Right lung (tissue), 5 donors: ENCODE data around the gene SPECC1L. TPM values are rescaled to one million over a fixed set of nuclear protein-coding genes. Genes with fewer than 3 reads are reported as not detected.

Experiments
- DNase-seq, 2 donors: peaks; one replicate each; pipeline ENCODE4 v3.0.0-alpha.2; 2013
- polyA plus RNA-seq, 5 donors: library from polyadenylated mRNA; unstranded; fragments of 120-200 nt; gene quantifications; one replicate each; pipeline versions ENCODE4 v1.2.1 to v1.2.3, GENCODE V29; 2013; ENCODE audit warnings: inconsistent platforms in 1 of 5, low replicate concordance in 1 of 5; ENCODE audit not compliant: insufficient read length in 5 of 5, insufficient read depth in 1 of 5

Gene SPECC1L
- polyA plus RNA-seq, 5 donors, result 66.3 to 90.2 (median 81.6) TPM

GRCh38 chr22:24392218-24392931, 121.7 kb downstream of the SPECC1L start:
- no peak for DNase-seq

GRCh38 chr22:24393012-24393559, 122.5 kb downstream of the SPECC1L start:
- no peak for DNase-seq

DNA sequence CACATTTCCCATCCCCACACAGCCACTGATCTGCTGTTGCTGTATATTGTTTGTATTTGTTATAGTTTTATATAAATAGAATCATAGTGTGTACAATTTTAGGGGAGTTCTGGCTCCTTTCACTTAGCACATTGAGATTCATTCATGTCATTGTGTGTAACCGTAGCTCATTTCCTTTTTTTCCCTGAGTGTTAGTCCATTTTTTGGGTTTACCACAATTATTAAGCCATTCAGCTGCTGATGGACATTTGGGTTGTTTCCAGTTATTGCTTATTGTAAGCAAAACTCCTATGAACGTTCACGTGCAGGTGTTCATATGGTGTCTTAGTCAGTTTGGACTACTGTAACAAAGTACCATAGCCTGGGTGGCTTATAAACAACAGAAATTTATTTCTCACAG, 123.2 kb downstream of the SPECC1L start:
- no peak for DNase-seq

DNA sequence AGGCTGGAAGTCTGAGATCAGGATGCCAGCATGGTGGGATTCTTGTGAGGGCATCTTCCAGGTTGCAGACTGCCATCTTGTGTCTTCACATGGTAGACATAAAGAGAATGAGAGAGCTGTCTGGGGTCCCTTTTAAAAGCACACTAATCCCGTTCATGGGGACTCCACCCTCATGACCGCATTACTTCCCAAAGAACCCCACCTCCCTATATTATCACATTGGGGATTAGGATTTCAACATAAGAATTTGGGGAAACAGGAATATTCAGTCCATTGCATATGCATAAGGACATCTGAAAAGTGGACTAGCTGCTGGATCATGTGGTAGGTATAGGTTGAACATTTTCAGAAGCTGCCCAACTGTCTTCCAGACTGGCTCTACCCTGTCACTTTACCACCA, 123.6 kb downstream of the SPECC1L start:
- no peak for DNase-seq

DNA sequence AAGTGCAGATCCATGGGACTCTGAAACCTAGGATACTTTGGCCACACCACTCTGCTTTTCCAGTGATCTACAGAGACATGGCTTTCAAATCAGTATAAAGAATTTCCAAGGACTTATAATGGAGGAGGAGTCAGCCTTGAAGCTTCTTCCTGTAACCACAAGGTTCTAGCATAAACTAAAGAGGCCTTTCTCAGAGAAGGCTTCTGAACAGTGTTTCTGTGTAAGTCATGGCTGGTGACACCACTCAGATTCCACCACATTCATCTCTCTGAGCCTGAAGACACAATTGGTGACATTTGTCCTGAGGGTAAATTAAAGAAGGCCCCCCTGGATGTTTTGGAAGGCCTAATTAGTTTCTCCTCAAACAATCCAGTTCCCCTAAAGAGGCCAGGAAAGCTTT, 127.8 kb downstream of the SPECC1L start:
- DNase-seq, result no peak

DNA sequence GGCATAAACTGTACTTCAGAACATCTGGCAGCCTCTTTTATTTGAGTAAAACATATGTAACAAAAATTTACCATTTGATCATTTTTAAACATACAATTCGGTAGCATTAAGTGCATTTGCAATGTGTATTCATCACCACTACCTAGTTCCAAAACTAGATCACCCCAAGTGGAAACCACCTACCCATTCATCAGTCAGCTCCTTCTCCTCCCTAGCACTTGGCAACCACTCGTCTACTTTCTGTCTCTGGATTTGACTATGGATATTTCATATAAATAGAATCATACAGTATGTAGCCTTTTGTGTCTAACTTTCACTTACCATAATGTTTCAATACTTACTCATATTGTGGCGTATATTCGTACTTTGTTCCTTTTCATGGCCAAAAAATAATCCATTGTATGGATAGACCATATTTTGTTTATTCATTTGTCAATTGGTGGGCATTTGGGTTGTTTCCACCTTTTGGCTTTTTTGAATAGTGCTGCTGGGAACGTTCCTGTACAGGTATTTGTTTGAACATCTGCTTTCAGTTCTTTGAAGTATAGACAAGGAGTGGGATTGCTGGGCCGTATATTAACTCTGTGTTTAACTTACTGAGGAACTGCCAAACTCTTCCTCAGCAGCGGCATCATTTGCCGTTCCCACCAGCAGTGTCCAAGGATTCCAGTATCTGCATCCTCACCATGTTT, 129.5 kb downstream of the SPECC1L start:
- DNase-seq, result no peak

DNA sequence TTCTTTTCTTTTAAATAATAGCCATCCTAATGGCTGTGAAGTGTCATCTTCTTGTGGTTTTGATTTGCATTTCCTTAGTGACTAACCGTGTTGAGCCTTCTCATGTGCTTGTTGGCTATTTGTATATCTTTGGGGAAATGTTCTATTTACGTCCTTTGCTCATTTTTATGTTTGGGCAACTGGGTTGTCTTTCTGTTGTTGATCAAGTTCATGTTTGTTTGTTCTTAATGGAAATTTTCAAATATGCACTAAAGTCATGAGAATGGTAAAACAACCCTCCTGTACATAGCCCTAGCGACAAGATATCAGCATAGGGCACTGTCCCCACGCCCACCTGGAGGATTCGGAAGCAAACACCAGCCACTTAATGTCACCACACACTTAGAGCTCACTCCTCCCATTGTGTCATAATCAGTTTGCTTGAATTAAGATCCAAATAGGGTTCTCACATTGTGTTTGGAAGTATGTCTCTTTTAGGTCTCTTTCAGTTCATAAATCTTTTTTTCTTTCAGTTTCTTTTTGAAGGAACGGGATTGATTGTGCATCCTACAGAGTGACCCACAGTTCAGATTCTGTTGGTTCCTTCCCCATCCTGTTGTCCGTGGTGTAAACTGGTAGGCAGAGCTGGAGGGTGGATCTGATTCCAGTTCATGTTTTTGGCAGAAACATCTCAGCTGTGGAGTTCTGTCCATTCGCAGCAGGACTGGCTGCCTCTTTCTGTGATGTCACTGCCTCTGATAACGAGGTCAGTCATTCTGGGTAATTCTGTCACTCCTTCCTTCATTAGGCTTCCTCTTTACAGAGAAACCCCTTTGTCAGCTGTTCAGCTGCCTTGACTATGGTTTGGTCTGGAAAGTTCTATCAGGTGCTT, 130.3 kb downstream of the SPECC1L start:
- DNase-seq, result no peak

GRCh38 chr22:24401931-24402367, 131.3 kb downstream of the SPECC1L start:
- DNase-seq, result no peak

GRCh38 chr22:24402460-24403192, 132.0 kb downstream of the SPECC1L start:
- DNase-seq, result no peak

DNA sequence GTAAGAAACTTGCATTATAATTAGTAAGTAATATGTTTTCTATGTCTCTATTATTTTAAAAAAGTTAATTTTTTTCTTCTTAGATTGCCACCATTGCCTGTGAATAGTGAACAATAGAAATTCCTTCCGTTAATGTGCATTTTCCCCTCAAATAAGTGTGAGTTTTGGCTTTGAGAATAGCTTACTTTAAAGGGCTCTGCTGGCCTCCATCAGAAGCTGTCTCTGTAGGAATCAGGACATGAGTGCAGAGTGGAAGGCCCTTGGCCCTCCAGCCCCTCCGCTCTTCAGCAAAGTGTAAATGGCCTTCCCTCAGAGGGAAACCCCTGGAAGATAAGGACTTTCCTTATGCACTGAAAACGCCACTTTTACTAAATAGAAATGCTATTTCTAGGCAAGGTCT, 132.7 kb downstream of the SPECC1L start:
- DNase-seq, result no peak

DNA sequence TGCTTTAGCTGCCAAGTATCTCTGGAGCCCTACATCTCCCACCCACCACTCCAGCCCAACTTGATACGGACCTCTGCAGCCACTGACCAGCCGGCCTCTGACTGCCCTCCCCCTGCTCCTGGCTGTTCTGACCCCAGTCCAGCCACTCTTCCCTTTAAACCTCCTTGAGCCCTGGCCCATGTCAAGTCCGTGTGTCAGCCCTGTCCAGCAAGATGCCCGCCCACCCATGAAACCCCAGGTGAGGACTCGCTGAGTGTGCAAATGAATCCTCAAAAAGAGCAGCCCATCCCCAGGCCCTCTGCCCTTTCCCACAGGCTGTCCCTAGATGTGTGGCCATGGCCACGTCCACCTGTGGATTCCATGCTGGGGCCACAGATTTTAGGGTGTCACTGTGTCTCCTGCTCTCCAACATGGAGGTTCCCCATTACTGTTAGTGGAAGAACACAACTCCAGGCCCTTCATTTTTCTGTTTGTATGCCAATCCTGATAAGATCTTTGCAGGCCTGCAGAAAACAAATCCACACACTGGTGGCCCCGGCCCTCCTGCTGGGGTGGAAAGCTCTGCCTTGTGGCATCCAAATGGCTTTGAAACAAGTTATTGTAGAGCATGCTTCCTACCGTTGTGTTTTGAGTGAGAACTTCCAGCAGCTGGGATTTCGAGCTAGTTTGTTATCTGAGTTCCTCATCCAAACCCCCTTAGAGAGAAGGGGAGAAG, 134.1 kb downstream of the SPECC1L start:
- no peak for DNase-seq

GRCh38 chr22:24405631-24406321, 135.1 kb downstream of the SPECC1L start:
- no peak for DNase-seq

DNA sequence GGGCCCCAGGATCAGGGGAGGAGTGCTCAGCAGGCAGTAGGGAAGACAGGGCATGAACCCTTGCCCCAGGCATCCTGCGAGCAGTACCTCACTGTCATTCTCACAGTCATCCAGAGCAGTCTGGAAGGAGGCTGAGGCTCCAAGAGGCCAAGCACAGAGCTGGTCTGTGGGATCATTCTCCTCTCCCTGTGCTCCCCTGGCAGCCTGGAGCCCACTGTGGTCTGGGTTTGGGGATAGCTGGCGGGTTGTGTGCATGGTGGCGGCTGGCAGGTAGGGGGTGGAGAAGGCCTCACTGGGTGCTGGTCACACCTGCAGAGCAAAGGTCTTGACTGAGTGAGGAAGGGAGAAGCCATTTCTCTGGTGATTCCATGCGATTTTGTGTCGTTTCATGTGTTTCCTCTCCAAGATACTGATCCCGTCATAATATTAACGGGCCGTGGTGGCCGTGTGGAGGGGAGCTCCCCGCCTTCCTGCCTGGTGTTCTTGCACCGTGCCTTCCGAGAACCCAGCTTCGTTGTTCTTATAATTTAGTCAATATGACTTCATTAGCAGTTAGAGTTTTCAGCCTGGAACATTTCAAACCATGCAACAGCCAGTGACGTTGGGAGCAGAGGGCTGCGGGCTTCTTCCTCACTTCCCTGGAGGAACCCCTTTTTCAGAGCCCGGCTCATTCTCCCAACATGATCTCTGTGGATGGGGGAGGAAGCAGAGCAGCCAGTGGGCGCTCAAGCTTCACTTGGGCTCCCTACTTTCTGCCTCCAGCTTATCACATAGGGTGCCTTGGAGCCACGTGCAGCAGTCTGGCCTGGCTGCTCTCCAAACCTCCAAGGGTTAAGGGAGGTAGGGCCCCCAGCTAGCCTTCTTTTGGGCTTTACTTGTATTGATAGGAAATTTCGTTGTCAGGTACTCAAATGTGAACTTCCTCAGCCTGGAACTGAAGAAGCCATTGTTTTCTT, 136.0 kb downstream of the SPECC1L start:
- DNase-seq, result no peak

DNA sequence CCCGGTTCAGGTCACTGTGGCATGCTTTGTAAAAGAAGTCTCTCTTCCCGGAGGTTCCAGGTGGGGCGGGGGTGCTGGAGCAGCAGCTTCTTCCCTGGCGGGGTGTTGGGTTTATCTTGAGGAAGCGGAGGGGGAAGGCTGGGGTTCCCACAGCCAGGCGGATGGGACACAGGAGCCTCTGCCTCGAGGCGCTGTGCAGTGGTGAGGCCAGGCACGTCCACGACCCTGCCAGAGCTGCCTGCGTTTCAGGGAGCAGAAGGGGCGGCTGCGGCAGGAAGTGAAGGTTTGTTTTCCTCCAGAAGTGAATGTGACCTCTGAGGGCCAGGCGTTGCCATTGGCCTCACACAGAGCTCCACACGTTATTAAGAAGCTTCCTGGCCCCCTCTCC, 136.6 kb downstream of the SPECC1L start:
- DNase-seq, result no peak

DNA sequence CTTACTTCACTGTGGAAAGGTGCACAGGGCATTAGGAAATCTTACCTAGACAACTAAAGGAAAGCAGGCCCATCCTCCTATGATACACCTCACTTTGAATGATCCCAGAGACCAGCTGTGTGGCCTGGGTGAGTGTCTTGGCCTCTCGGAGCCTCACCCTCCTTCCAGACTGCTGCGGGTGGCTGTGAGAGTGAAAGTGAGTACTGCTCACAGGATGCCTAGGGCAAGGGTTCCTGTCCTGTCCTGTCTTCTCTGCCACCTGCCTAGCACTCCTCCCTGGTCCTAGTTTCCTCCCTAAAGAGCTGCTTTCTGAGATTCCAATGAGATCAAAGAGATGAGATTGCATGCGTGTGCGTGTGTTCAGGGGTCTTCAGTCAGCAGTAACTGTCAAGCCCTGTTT, 137.3 kb downstream of the SPECC1L start:
- DNase-seq, result no peak

- DNase-seq, result no peak
Observed at GRCh38 chr22:24408630-24409029, 138.0 kb downstream of the SPECC1L start.

DNA sequence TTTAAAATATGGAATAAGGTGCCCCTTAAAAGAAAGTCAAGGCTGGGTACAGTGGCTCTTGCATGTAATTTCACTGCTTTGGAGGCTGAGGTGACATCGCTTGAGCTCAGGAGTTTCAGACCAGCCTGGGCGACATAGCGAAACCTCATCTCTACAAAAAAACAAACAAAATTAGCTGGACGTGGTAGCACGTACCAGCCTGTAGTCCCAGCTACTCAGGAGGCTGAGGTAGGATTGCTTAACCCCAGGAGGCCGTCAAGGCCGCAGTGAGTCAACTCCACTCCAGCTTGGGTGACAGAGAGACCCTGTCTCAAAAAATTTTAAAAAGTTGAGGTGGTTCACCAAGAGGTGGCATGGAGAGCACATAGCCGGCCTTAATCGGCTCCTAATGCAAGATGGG, 139.1 kb downstream of the SPECC1L start:
- no peak for DNase-seq

- no peak for DNase-seq
Observed at GRCh38 chr22:24410110-24410856, 139.7 kb downstream of the SPECC1L start.
